ENCODE data around the gene JARID2.
A peak's percentile ranks its signal among the peaks of the same experiment; 100 is the strongest.

JARID2 gene

GRCh38 chr6:15421945-15422733 lies 176.3 kb downstream of the JARID2 start:
- DNase-seq (ENCODE audit: low read depth) = no peak

DNA sequence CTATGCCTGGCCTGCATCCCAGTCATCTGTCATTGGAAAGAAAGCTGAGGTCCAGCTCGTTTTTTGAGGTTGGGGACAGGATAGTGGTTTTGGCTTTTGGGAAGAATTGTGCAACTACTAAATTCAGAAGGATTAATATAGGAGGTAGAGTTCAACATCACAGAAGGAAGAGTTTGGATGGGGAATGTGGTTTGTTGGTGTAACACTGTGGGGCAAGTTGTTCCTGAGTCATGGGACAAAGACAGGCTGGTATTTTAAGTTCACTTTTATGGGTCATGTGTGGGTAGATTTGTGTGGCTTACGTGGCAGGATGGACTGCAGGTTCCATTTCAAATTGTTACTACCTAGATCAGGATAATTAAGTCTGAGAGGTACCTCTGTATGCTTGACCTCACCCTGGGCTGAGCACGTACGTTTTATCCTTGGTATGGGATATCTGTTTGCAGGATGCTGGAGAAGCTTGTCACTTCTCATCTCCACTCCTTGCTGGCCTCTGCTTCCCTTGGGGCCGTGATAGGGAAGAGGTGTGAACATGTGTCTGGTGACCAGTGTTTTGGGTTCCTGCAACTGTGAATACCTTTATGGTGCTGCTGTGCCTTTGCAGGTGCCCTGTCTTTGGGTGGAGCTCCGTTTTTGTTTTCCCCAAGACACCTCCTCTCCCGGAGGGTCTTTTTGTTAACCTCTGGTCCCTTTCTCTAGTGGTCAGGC lies 177.6 kb downstream of the JARID2 start:
- DNase-seq (ENCODE audit: low read depth) = no peak

DNA sequence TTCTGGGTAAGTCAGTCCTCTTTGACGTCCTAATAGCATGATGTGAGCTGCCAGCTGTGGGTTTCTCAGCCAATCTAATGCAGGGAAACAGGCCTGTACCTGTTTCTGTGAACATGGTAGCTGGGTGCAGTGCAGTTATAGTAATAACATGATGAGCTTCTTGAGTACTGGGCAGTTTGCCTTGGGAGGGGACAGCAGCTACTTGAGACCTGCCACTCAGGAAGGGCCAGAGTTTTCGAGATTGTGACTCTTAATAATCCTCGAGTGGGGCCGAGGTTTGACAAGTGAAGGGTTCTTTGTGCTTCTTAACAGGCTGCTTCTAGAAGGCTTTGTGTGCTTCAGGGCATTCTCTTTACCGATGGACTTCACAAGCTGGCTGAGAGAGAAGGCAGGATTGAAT lies 180.1 kb downstream of the JARID2 start:
- DNase-seq (ENCODE audit: low read depth) = no peak

- DNase-seq (ENCODE audit: low read depth) = no peak
Observed at GRCh38 chr6:15426395-15426794, 180.5 kb downstream of the JARID2 start.

DNA sequence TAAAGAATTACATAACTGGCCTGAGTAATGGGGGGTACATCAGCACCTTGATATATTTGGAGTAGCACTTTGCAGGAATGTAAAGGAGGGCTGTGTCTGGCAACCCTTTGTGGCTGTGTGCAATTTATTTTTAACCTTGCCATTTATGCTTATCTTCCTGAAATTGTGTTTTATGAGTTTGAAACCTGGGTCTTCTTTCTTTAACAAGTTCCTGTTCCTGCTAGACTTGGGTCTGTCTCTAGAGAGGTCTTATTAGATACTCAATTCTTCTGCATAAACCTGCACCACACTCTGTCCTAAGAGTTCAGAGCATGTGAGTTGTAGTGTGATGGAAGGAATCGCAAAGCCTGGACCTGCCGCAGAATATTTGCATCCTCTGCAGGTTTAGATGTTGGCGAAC lies 181.0 kb downstream of the JARID2 start:
- DNase-seq (ENCODE audit: low read depth) = no peak

DNA sequence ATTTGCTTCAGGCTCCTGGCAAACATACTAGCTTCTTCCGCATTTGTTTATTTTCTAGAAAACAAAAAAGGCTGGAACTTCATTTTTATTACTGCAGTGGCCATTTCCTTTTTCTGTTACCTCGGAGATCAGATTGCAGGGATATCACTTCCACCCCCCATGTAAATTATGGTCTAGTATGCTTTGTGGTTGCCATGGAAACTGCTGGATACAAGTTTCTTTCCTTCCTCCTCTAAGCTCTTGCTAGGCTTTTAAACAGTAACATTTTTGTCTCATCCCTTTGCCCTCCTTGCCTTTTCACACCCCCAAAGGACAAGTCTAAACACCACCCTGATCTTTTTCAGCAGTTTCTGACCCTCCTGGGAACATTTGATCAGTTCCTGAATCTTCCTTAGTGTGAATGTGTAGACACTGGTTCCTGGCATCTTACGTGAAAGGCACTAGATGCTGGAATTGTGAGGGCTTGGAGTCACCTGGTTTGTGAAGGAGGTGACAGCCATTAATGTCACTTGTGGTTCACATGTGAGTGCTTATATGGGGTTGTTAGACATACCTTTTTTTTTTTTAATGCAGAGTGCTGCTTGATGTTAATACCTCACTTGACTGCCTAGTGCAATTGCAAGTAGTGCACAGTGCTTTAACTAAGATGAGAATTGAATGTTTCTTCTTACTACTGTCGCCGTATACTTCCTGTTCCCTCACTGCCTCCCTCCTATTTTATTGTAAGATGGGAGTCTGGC lies 181.6 kb downstream of the JARID2 start:
- DNase-seq (ENCODE audit: low read depth) = no peak

GRCh38 chr6:15429141-15430110 lies 183.6 kb downstream of the JARID2 start:
- no peak for DNase-seq (ENCODE audit: low read depth)

DNA sequence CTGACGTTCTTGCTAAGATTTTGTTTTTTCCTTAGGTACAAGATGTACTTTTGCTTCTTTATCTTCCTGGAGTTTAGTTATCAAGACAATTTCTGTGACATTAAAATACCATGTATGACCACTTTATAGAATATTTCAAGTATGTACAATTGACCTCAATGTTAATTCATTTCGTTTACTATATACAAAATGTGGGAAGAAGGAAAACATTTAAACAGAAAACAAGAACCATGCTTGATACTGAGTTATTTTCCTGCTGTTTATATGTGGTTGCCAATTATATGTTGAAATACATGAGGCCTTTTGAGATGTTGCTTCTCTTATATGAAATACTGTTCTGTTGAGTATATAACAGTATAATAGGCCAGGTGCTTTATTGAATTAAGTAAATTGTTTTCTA lies 184.3 kb downstream of the JARID2 start:
- DNase-seq (ENCODE audit: low read depth) = no peak

DNA sequence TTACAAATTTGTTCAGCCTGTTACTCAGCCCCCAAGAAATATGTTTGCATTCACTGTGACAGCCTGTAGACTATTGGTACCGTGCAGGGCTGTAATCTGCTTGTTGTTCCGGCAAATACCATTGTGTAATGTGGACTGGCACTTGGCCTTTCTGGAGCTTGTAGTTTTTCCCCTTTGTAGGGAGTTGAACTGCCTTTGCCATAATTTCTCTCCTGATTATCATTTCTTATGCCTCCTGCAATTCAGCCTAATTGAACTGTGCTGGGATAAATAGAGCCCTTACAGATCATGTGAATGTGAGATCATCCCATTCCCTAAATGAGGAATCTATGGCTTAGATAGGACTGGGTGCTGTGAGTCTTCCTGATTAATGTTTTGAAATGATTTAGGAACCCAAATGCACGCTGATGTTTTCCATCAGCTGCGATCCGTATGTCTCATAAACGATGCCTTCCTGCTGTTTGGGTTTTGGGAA lies 185.1 kb downstream of the JARID2 start:
- DNase-seq (ENCODE audit: low read depth) = no peak

GRCh38 chr6:15431762-15432483 lies 186.1 kb downstream of the JARID2 start:
- no peak for DNase-seq (ENCODE audit: low read depth)

- DNase-seq (ENCODE audit: low read depth) = no peak
Observed at GRCh38 chr6:15433511-15433861, 187.6 kb downstream of the JARID2 start.

DNA sequence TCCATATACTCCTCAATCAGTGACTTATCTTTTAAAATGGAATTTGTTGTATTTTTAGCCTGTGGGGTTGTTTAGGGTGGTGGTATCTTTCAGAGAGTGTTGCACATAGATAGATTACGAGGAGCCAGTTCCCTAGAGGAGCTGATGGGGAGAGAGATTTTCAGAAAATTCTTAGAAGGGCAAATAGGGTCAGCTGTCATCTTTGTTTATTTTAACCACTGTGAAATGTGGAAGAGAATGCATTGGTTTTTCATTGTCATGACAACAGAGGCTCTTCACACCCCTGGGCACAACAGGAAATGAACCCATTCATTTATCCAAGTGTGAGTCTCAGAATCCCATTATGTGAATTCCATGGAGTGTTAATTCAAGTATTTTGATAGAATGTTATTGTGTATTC lies 188.4 kb downstream of the JARID2 start:
- no peak for DNase-seq (ENCODE audit: low read depth)

DNA sequence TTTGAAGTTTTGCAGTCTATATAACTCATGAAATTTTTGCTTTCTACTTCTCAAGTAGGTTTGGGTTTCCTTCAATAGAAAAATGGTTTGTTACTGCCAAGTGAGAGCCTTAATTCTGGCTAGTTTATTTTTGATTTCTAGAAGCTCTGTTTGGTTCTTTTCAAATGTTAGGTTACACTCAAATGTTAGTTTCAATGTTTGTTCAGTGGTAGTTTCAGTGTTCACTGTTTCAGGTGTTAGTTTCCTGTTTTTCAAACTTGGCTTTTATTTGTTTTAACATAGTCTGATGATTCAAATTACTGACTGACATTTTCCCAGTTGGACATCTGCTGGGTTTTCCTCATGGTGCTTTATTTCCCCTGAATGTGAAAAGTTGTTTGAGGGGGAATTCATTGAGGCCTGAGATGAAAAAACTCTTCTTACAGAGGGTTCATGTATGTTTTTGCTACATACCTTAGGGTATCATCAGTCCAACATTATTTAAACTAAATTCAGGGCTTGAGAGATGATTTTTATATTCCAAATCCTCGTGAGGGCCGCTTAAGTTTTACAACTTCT lies 189.0 kb downstream of the JARID2 start:
- DNase-seq (ENCODE audit: low read depth) = no peak

GRCh38 chr6:15435468-15435867 lies 189.6 kb downstream of the JARID2 start:
- no peak for DNase-seq (ENCODE audit: low read depth)

- no peak for DNase-seq (ENCODE audit: low read depth)
Observed at GRCh38 chr6:15436451-15436850, 190.6 kb downstream of the JARID2 start.

- DNase-seq (ENCODE audit: low read depth) = no peak
Observed at GRCh38 chr6:15437090-15437635, 191.3 kb downstream of the JARID2 start.

DNA sequence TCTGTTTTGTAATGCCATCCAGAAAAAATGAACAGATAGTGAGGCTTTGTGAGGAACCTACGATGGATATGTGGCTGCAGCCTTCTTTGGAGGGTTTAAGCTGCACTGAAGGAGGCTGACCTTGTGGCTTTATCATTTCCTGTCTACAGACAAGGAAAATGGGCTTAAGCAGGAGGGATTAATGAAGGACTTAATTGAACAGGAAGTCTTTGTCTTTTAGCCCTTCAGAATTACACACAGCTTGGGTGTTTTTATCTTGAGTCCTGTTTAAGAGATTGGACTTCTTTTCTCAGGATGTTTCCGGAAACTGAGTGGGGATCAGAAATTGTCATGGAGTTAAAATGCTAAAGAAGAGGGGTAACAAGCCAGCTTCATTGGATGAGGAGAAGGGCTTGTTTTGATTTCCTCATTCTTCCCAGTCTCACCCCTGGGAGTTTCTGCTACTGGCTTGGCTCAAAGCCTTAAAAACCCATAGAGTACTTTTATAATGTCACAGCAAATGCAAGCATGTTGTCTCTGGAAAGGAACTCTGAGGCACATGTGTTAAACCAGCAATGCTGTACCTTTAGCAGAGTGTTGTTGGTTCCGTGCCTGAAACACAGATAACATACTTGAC lies 193.6 kb downstream of the JARID2 start:
- no peak for DNase-seq (ENCODE audit: low read depth)

DNA sequence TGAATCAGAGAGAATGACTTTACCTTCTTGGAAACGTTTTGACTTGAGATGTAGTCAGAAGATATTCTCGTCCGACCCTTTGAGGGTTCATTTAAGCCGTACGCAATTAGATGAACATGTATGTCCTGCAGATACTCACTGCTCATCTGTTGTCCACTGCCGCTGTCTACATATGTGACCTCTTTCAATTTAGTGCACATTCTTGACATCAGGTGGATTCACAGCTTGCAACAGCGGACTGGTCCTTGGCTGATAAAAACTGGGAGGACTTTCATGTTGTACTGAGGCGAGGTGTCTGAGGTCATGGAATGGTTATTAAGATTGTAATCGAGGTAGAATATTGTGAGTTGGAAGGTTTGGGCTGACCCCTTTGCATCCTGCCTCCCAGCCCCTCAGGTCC lies 194.2 kb downstream of the JARID2 start:
- no peak for DNase-seq (ENCODE audit: low read depth)

- DNase-seq (ENCODE audit: low read depth) = peak; percentile 14
Observed at GRCh38 chr6:15441215-15441868, 195.5 kb downstream of the JARID2 start.
